IMR-90 (cell line): Measurements from ENCODE around the gene GYG2.

ENCODE experiments used
- RCOR1 ChIP-seq: IDR thresholded peaks from 2 replicates; pipeline ENCODE4 v1.6.1; 2012; ENCODE audit warnings: mild to moderate bottlenecking, low read length, improper control_type of control experiment; ENCODE audit not compliant: insufficient replicate concordance
- RFX5 ChIP-seq: IDR thresholded peaks from 2 replicates; pipeline ENCODE4 v1.8.0; 2012; ENCODE audit warnings: low read depth, mild to moderate bottlenecking, low read length, moderate library complexity

DNA sequence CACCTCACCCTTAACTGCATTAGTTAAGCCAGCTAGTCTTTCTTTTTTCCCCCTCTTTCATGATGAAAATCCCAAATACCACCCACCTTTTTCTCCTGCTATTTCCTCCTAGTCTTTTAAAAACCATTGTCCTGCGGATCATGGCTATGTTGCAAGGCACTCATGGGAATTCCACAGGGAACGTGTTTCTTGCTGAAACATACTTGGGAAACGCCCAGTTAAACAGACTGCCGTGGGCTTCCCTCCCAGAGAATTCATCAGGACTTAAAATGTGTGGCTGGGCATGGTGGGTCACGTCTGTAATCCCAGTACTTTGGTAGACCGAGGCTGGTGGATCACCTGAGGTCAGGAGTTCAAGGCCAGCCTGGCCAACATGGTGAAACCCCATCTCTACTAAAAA, 44.7 kb upstream of the GYG2 start:
- TF ChIP-seq RFX5 (no peak), RCOR1 (no peak)
